HepG2 (cell line): Measurements from ENCODE around the gene ARL5C. TPM values are rescaled to one million over a fixed set of nuclear protein-coding genes. Genes with fewer than 3 reads are reported as not detected.
A peak's percentile ranks its signal among the peaks of the same experiment; 100 is the strongest.

Experiments
- AGO1 ChIP-seq: fragments of 200-400 bp; formaldehyde crosslinking; IDR thresholded peaks from 2 replicates; pipeline ENCODE4 v1.6.1; 2017; ENCODE audit warnings: mild to moderate bottlenecking, low read depth, low read length, moderate library complexity; ENCODE audit not compliant: poor library complexity, severe bottlenecking
- ATF1 ChIP-seq: IDR thresholded peaks from 2 replicates; pipeline ENCODE4 v1.6.1; 2016; ENCODE audit warnings: mild to moderate bottlenecking, control low read depth
- ATF7 ChIP-seq, 2 experiments: fragments of 450-650 bp in 1 of 2; sonication (generic) in 1 of 2; formaldehyde crosslinking in 1 of 2; IDR thresholded peaks; 2 replicates each; pipeline versions ENCODE4 v1.4.0 to v1.6.1; 2016 to 2020; ENCODE audit warnings: antibody characterized with exemption in 1 of 2, mild to moderate bottlenecking in 1 of 2, missing genetic modification reagents in 1 of 2
- ESRRA ChIP-seq: sonication (generic); formaldehyde crosslinking; IDR thresholded peaks from 2 replicates; pipeline ENCODE4 v1.5.1; 2020; ENCODE audit warnings: mild to moderate bottlenecking, low read depth, missing genetic modification reagents
- FOXP1 ChIP-seq, 2 experiments: fragments of 450-650 bp in 1 of 2; IDR thresholded peaks; 2 replicates each; pipeline ENCODE4 v1.6.1; 2017 to 2018; ENCODE audit warnings: antibody characterized with exemption in 1 of 2
- GFI1 ChIP-seq: sonication (generic); formaldehyde crosslinking; IDR thresholded peaks from 2 replicates; pipeline ENCODE4 v1.5.0; 2020; ENCODE audit warnings: missing genetic modification reagents, mild to moderate bottlenecking, borderline replicate concordance
- IRF9 ChIP-seq: sonication (generic); formaldehyde crosslinking; IDR thresholded peaks from 2 replicates; pipeline ENCODE4 v1.8.0; 2022; ENCODE audit warnings: missing genetic modification reagents, mild to moderate bottlenecking, borderline replicate concordance
- KDM6A ChIP-seq: IDR thresholded peaks from 2 replicates; pipeline ENCODE4 v1.6.1; 2016; ENCODE audit warnings: low read depth
- MAZ ChIP-seq, 2 experiments: sonication (generic) in 1 of 2; formaldehyde crosslinking in 1 of 2; IDR thresholded peaks; 2 replicates each; pipeline versions ENCODE4 v1.5.0 to v1.6.1; 2012 to 2020; ENCODE audit warnings: low read depth in 2 of 2, mild to moderate bottlenecking in 2 of 2, borderline replicate concordance in 1 of 2, improper control_type of control experiment in 1 of 2, low read length in 1 of 2, missing genetic modification reagents in 1 of 2, moderate library complexity in 1 of 2
- MTA1 ChIP-seq: sonication (generic); formaldehyde crosslinking; IDR thresholded peaks from 2 replicates; pipeline ENCODE4 v1.4.0; 2020; ENCODE audit warnings: missing genetic modification reagents, mild to moderate bottlenecking, borderline replicate concordance
- PCBP2 ChIP-seq: fragments of 200-400 bp; formaldehyde crosslinking; optimal IDR thresholded peaks from 2 replicates; pipeline ENCODE3; 2018; ENCODE audit warnings: low read length, low read depth; ENCODE audit not compliant: poor library complexity, severe bottlenecking
- PITX1 ChIP-seq: sonication (generic); formaldehyde crosslinking; IDR thresholded peaks from 2 replicates; pipeline ENCODE4 v1.5.1; 2020; ENCODE audit warnings: mild to moderate bottlenecking, missing genetic modification reagents
- PRMT3 ChIP-seq: sonication (generic); formaldehyde crosslinking; IDR thresholded peaks from 2 replicates; pipeline ENCODE4 v1.8.1; 2022; ENCODE audit warnings: low read depth, mild to moderate bottlenecking, moderate library complexity, missing genetic modification reagents, borderline replicate concordance
- RBFOX2 ChIP-seq: fragments of 200-400 bp; formaldehyde crosslinking; IDR thresholded peaks from 2 replicates; pipeline ENCODE4 v1.6.1; 2017; ENCODE audit warnings: low read depth, mild to moderate bottlenecking, low read length
- RFX5 ChIP-seq: IDR thresholded peaks from 2 replicates; pipeline ENCODE4 v1.6.1; 2011; ENCODE audit warnings: low read depth, low read length, improper control_type of control experiment
- STAT6 ChIP-seq: sonication (generic); formaldehyde crosslinking; IDR thresholded peaks from 2 replicates; pipeline ENCODE4 v1.4.0; 2020; ENCODE audit warnings: missing genetic modification reagents, mild to moderate bottlenecking, borderline replicate concordance
- TIGD3 ChIP-seq: sonication (generic); formaldehyde crosslinking; IDR thresholded peaks from 2 replicates; pipeline ENCODE4 v1.5.1; 2020; ENCODE audit warnings: mild to moderate bottlenecking, missing genetic modification reagents, borderline replicate concordance
- U2AF1 ChIP-seq: fragments of 200-400 bp; formaldehyde crosslinking; optimal IDR thresholded peaks from 2 replicates; pipeline ENCODE3; 2017; ENCODE audit warnings: mild to moderate bottlenecking, low read depth, low read length
- ZMAT5 ChIP-seq: sonication (generic); formaldehyde crosslinking; IDR thresholded peaks from 2 replicates; pipeline ENCODE4 v1.5.0; 2020; ENCODE audit warnings: mild to moderate bottlenecking, low read depth, missing genetic modification reagents, borderline replicate concordance
- ZNF616 ChIP-seq: sonication (generic); formaldehyde crosslinking; IDR thresholded peaks from 2 replicates; pipeline ENCODE4 v1.5.0; 2020; ENCODE audit warnings: low read depth, mild to moderate bottlenecking, missing genetic modification reagents
- ZNF780A ChIP-seq: sonication (generic); formaldehyde crosslinking; IDR thresholded peaks from 2 replicates; pipeline ENCODE4 v1.8.0; 2022; ENCODE audit warnings: mild to moderate bottlenecking, missing genetic modification reagents, moderate library complexity
- ZNF792 ChIP-seq: IDR thresholded peaks from 2 replicates; pipeline ENCODE4 v1.6.1; 2016
- ZSCAN9 ChIP-seq: IDR thresholded peaks from 2 replicates; pipeline ENCODE4 v1.6.1; 2016; ENCODE audit warnings: borderline replicate concordance
- polyA plus RNA-seq, 8 experiments: library from polyadenylated mRNA; depleted of rRNA in 3 of 8; stranded (reverse) in 7 of 8; unstranded in 1 of 8; fragments of >200 nt; fragmentation: Illumina TruSeq in 4 of 8; extraction: Trizol in 4 of 8; gene quantifications; 2 replicates each; pipeline versions ENCODE4 v1.2.1 to v1.2.3, GENCODE V29; 2011 to 2016; ENCODE audit warnings: low read depth in 4 of 8, missing spikeins in 1 of 8, mixed read lengths in 1 of 8; ENCODE audit not compliant: insufficient read depth in 1 of 8
- total RNA-seq, 5 experiments: library from RNA; depleted of rRNA; stranded (reverse); fragments of >200 nt; fragmentation: Illumina TruSeq; extraction: Trizol; gene quantifications; 2 replicates each; pipeline ENCODE4 v1.2.3, GENCODE V29; 2016; ENCODE audit warnings: low read depth in 1 of 5

Gene ARL5C
- total and polyA plus RNA-seq, 2 of the 13 experiments (the other 11 are each of a cell fraction or from before 2014, with no cell fraction given) = not detected

- TF ChIP-seq PCBP2 = no peak
- no peak for TF ChIP-seq RFX5
- TF ChIP-seq ATF7 (IDR thresholded peaks at IDR 0.05) = peak; percentile 92
- peak; percentile 24; the same call in 1 of the 2 replicates for TF ChIP-seq ATF7 (CRISPR knock-in tag; IDR thresholded peaks at IDR 0.05)
- TF ChIP-seq GFI1 (CRISPR knock-in tag) = peak; percentile 16; the same call in 1 of the 2 replicates
- 0 out of 2 replicates have a peak, but pooled peaks have one; percentile 25 for TF ChIP-seq IRF9 (CRISPR knock-in tag)
- no peak for TF ChIP-seq ATF1 (CRISPR knock-in tag)
- TF ChIP-seq TIGD3 (CRISPR knock-in tag) = no peak
- TF ChIP-seq STAT6 (CRISPR knock-in tag) = no peak
- no peak for TF ChIP-seq U2AF1
- TF ChIP-seq MAZ (IDR thresholded peaks at IDR 0.05; ENCODE audit: borderline replicate concordance, low read depth, low read length) = no peak
- peak; percentile 87 for TF ChIP-seq MAZ (CRISPR knock-in tag; IDR thresholded peaks at IDR 0.05; ENCODE audit: low read depth)
- TF ChIP-seq ZNF792 (CRISPR knock-in tag) = 0 out of 2 replicates have a peak, but pooled peaks have one; percentile 37
- TF ChIP-seq KDM6A = no peak
- TF ChIP-seq ZNF616 (CRISPR knock-in tag) = peak; percentile 72; the same call in 1 of the 2 replicates
- peak; percentile 50; the same call in 1 of the 2 replicates for TF ChIP-seq MTA1 (CRISPR knock-in tag)
- TF ChIP-seq ESRRA (CRISPR knock-in tag) = no peak
- TF ChIP-seq PRMT3 (CRISPR knock-in tag) = no peak; the same call in 1 of the 2 replicates
- peak; percentile 75; the same call in 1 of the 2 replicates for TF ChIP-seq PITX1 (CRISPR knock-in tag)
- peak; percentile 54; the same call in 1 of the 2 replicates for TF ChIP-seq ZSCAN9 (CRISPR knock-in tag)
- no peak for TF ChIP-seq FOXP1 (IDR thresholded peaks at IDR 0.05)
- TF ChIP-seq FOXP1 (CRISPR knock-in tag; IDR thresholded peaks at IDR 0.05) = no peak; the same call in 1 of the 2 replicates
- TF ChIP-seq ZNF780A (CRISPR knock-in tag) = no peak
- peak; percentile 98 for TF ChIP-seq RBFOX2
- TF ChIP-seq AGO1 = peak; percentile 51
- TF ChIP-seq ZMAT5 (CRISPR knock-in tag) = no peak
Observed at GRCh38 chr17:39200070-39200879, 34.3 kb upstream of the ARL5C start, which contains the start of gene RPL19 (continued).
